ENCODE measurements around the gene CLEC4F.

CLEC4F gene

GRCh38 chr2:70826696-70827350 is 6.4 kb upstream of the CLEC4F start:
- H3K27ac ChIP-seq (ENCODE audit: low read length), result no peak overlapping the region
- no peaks in the 10 kb centered on the region for H3K9me3 ChIP-seq (ENCODE audit: control insufficient read depth in 2 of 2, low read length in 2 of 2)
- H3K4me1 ChIP-seq (ENCODE audit: control insufficient read depth, insufficient read depth, low read length), result no peaks in the 10 kb centered on the region
- no peak overlapping the region for H3K4me3 ChIP-seq (ENCODE audit: low read length in 2 of 2)
- no peaks in the 10 kb centered on the region for H3K36me3 ChIP-seq (ENCODE audit: control insufficient read depth in 2 of 2, insufficient read depth in 2 of 2, low read length in 2 of 2)
- H3K27me3 ChIP-seq (ENCODE audit: control insufficient read depth in 1 of 2, insufficient read depth in 2 of 2, low read length in 2 of 2), result peaks cover 0 to 4% of the 10 kb centered on the region in 2 donors
- H3K9ac ChIP-seq (ENCODE audit: low read length in 2 of 2), result no peak overlapping the region

- Histone ChIP-seq H3K36me3 (ENCODE audit: control insufficient read depth in 2 of 2, insufficient read depth in 2 of 2, low read length in 2 of 2) (no peaks in the 10 kb centered on the region), H3K9me3 (ENCODE audit: control insufficient read depth in 2 of 2, low read length in 2 of 2) (no peaks in the 10 kb centered on the region), H3K9ac (ENCODE audit: low read length in 2 of 2) (no peak overlapping the region), H3K27ac (ENCODE audit: low read length) (no peak overlapping the region), H3K27me3 (ENCODE audit: control insufficient read depth in 1 of 2, insufficient read depth in 2 of 2, low read length in 2 of 2) (peaks cover 0 to 13% of the 10 kb centered on the region in 2 donors), H3K4me1 (ENCODE audit: control insufficient read depth, insufficient read depth, low read length) (no peaks in the 10 kb centered on the region), H3K4me3 (ENCODE audit: low read length in 2 of 2) (no peak overlapping the region)
These were observed 2.9 kb upstream of the CLEC4F start for GRCh38 chr2:70823249-70823648.

- no peaks in the 10 kb centered on the region for H3K36me3 ChIP-seq (ENCODE audit: control insufficient read depth in 2 of 2, insufficient read depth in 2 of 2, low read length in 2 of 2)
- H3K9me3 ChIP-seq (ENCODE audit: control insufficient read depth in 2 of 2, low read length in 2 of 2), result no peaks in the 10 kb centered on the region
- H3K9ac ChIP-seq (ENCODE audit: low read length in 2 of 2), result no peak overlapping the region
- no peaks in the 10 kb centered on the region for H3K4me1 ChIP-seq (ENCODE audit: control insufficient read depth, insufficient read depth, low read length)
- no peak overlapping the region for H3K27ac ChIP-seq (ENCODE audit: low read length)
- peaks cover 0 to 13% of the 10 kb centered on the region in 2 donors for H3K27me3 ChIP-seq (ENCODE audit: control insufficient read depth in 1 of 2, insufficient read depth in 2 of 2, low read length in 2 of 2)
- H3K4me3 ChIP-seq (ENCODE audit: low read length in 2 of 2), result no peak overlapping the region
These were observed 2.4 kb upstream of the CLEC4F start for GRCh38 chr2:70822843-70823242.

- H3K4me3 ChIP-seq (ENCODE audit: low read length in 2 of 2), result no peak overlapping the region
- peaks cover 6 to 17% of the 10 kb centered on the region in 2 donors for H3K27me3 ChIP-seq (ENCODE audit: control insufficient read depth in 1 of 2, insufficient read depth in 2 of 2, low read length in 2 of 2)
- no peaks in the 10 kb centered on the region for H3K36me3 ChIP-seq (ENCODE audit: control insufficient read depth in 2 of 2, insufficient read depth in 2 of 2, low read length in 2 of 2)
- H3K9me3 ChIP-seq (ENCODE audit: control insufficient read depth in 2 of 2, low read length in 2 of 2), result no peaks in the 10 kb centered on the region
- no peaks in the 10 kb centered on the region for H3K4me1 ChIP-seq (ENCODE audit: control insufficient read depth, insufficient read depth, low read length)
- H3K9ac ChIP-seq (ENCODE audit: low read length in 2 of 2), result no peak overlapping the region
- no peak overlapping the region for H3K27ac ChIP-seq (ENCODE audit: low read length)
These were observed 3.0 kb downstream of the CLEC4F start for GRCh38 chr2:70817284-70817954.

- H3K27ac ChIP-seq (ENCODE audit: low read length), result no peak overlapping the region
- no peaks in the 10 kb centered on the region for H3K9me3 ChIP-seq (ENCODE audit: control insufficient read depth in 2 of 2, low read length in 2 of 2)
- H3K4me3 ChIP-seq (ENCODE audit: low read length in 2 of 2), result no peak overlapping the region
- no peak overlapping the region for H3K9ac ChIP-seq (ENCODE audit: low read length in 2 of 2)
- H3K4me1 ChIP-seq (ENCODE audit: control insufficient read depth, insufficient read depth, low read length), result no peaks in the 10 kb centered on the region
- no peaks in the 10 kb centered on the region for H3K36me3 ChIP-seq (ENCODE audit: control insufficient read depth in 2 of 2, insufficient read depth in 2 of 2, low read length in 2 of 2)
- H3K27me3 ChIP-seq (ENCODE audit: control insufficient read depth in 1 of 2, insufficient read depth in 2 of 2, low read length in 2 of 2), result peaks cover 6 to 13% of the 10 kb centered on the region in 2 donors
These were observed 3.7 kb downstream of the CLEC4F start for GRCh38 chr2:70816726-70817125.

- no peak overlapping the region for H3K4me3 ChIP-seq (ENCODE audit: low read length in 2 of 2)
- no peaks in the 10 kb centered on the region for H3K27me3 ChIP-seq (ENCODE audit: control insufficient read depth in 1 of 2, insufficient read depth in 2 of 2, low read length in 2 of 2)
- H3K9me3 ChIP-seq (ENCODE audit: control insufficient read depth in 2 of 2, low read length in 2 of 2), result no peaks in the 10 kb centered on the region
- no peaks in the 10 kb centered on the region for H3K36me3 ChIP-seq (ENCODE audit: control insufficient read depth in 2 of 2, insufficient read depth in 2 of 2, low read length in 2 of 2)
- no peak overlapping the region for H3K9ac ChIP-seq (ENCODE audit: low read length in 2 of 2)
- no peaks in the 10 kb centered on the region for H3K4me1 ChIP-seq (ENCODE audit: control insufficient read depth, insufficient read depth, low read length)
- no peak overlapping the region for H3K27ac ChIP-seq (ENCODE audit: low read length)
These were observed 11.1 kb downstream of the CLEC4F start for GRCh38 chr2:70808983-70809958.

- H3K9ac ChIP-seq (ENCODE audit: low read length in 2 of 2), result no peak overlapping the region
- no peak overlapping the region for H3K4me3 ChIP-seq (ENCODE audit: low read length in 2 of 2)
- no peaks in the 10 kb centered on the region for H3K9me3 ChIP-seq (ENCODE audit: control insufficient read depth in 2 of 2, low read length in 2 of 2)
- H3K36me3 ChIP-seq (ENCODE audit: control insufficient read depth in 2 of 2, insufficient read depth in 2 of 2, low read length in 2 of 2), result no peaks in the 10 kb centered on the region
- H3K27ac ChIP-seq (ENCODE audit: low read length), result no peak overlapping the region
- H3K4me1 ChIP-seq (ENCODE audit: control insufficient read depth, insufficient read depth, low read length), result no peaks in the 10 kb centered on the region
- no peaks in the 10 kb centered on the region for H3K27me3 ChIP-seq (ENCODE audit: control insufficient read depth in 1 of 2, insufficient read depth in 2 of 2, low read length in 2 of 2)
These were observed 12.6 kb downstream of the CLEC4F start for GRCh38 chr2:70807828-70808118.

- Histone ChIP-seq H3K27ac (ENCODE audit: low read length) (no peak overlapping the region), H3K36me3 (ENCODE audit: control insufficient read depth in 2 of 2, insufficient read depth in 2 of 2, low read length in 2 of 2) (no peaks in the 10 kb centered on the region), H3K9me3 (ENCODE audit: control insufficient read depth in 2 of 2, low read length in 2 of 2) (no peaks in the 10 kb centered on the region), H3K4me1 (ENCODE audit: control insufficient read depth, insufficient read depth, low read length) (no peaks in the 10 kb centered on the region), H3K4me3 (ENCODE audit: low read length in 2 of 2) (no peak overlapping the region), H3K9ac (ENCODE audit: low read length in 2 of 2) (no peak overlapping the region), H3K27me3 (ENCODE audit: control insufficient read depth in 1 of 2, insufficient read depth in 2 of 2, low read length in 2 of 2) (no peaks in the 10 kb centered on the region)
These were observed 13.1 kb downstream of the CLEC4F start for GRCh38 chr2:70807102-70807827.

- no peaks in the 10 kb centered on the region for H3K4me1 ChIP-seq (ENCODE audit: control insufficient read depth, insufficient read depth, low read length)
- no peaks in the 10 kb centered on the region for H3K9me3 ChIP-seq (ENCODE audit: control insufficient read depth in 2 of 2, low read length in 2 of 2)
- H3K27ac ChIP-seq (ENCODE audit: low read length), result no peak overlapping the region
- H3K36me3 ChIP-seq (ENCODE audit: control insufficient read depth in 2 of 2, insufficient read depth in 2 of 2, low read length in 2 of 2), result no peaks in the 10 kb centered on the region
- H3K9ac ChIP-seq (ENCODE audit: low read length in 2 of 2), result no peak overlapping the region
- H3K4me3 ChIP-seq (ENCODE audit: low read length in 2 of 2), result no peak overlapping the region
- H3K27me3 ChIP-seq (ENCODE audit: control insufficient read depth in 1 of 2, insufficient read depth in 2 of 2, low read length in 2 of 2), result no peaks in the 10 kb centered on the region
These were observed 13.8 kb downstream of the CLEC4F start for GRCh38 chr2:70806620-70807019.

- Histone ChIP-seq H3K4me3 (ENCODE audit: low read length in 2 of 2) (no peak overlapping the region), H3K4me1 (ENCODE audit: control insufficient read depth, insufficient read depth, low read length) (no peaks in the 10 kb centered on the region), H3K27me3 (ENCODE audit: control insufficient read depth in 1 of 2, insufficient read depth in 2 of 2, low read length in 2 of 2) (no peaks in the 10 kb centered on the region), H3K27ac (ENCODE audit: low read length) (no peak overlapping the region), H3K36me3 (ENCODE audit: control insufficient read depth in 2 of 2, insufficient read depth in 2 of 2, low read length in 2 of 2) (no peaks in the 10 kb centered on the region), H3K9ac (ENCODE audit: low read length in 2 of 2) (no peak overlapping the region), H3K9me3 (ENCODE audit: control insufficient read depth in 2 of 2, low read length in 2 of 2) (peaks cover 0 to 2% of the 10 kb centered on the region in 2 donors)
These were observed 14.4 kb downstream of the CLEC4F start for GRCh38 chr2:70806013-70806412.
